ENCODE data around the gene LRFN5. TPM values are rescaled to one million over a fixed set of nuclear protein-coding genes. Genes with fewer than 3 reads are reported as not detected.

Gene LRFN5
- total RNA-seq, 1 experiment from 2014 or later: 1.3 TPM

- no peak overlapping the region for H3K27ac ChIP-seq (ENCODE audit: insufficient read length, low read depth, low read length)
Observed at GRCh38 chr14:41872931-41873685, 266.4 kb downstream of the LRFN5 start.

More at GRCh38 chr14:41872931-41873685, 266.4 kb downstream of the LRFN5 start:
- Histone ChIP-seq H3K9me3 (ENCODE audit: control insufficient read depth, low read depth, low read length) (no peaks in the 10 kb centered on the region), H3K79me2 (ENCODE audit: insufficient read depth, low read length) (no peaks in the 10 kb centered on the region), H2BK5ac (ENCODE audit: insufficient read length, low read length) (no peak overlapping the region), H3K23ac (ENCODE audit: insufficient read length, low read depth, low read length) (no peak overlapping the region), H4K20me1 (ENCODE audit: control insufficient read depth, insufficient read depth, insufficient read length) (no peaks in the 10 kb centered on the region), H3K4me1 (ENCODE audit: insufficient read depth, low read length) (no peaks in the 10 kb centered on the region), H2BK12ac (ENCODE audit: insufficient read length, low read depth, low read length) (no peak overlapping the region), H2BK15ac (ENCODE audit: low read depth, low read length) (no peak overlapping the region), H2BK20ac (ENCODE audit: low read depth, low read length, poor library complexity, severe bottlenecking) (no peak overlapping the region), H3T11ph (ENCODE audit: low read length) (no peak overlapping the region), H3K4ac (ENCODE audit: low read depth, low read length) (no peak overlapping the region), H4K91ac (ENCODE audit: insufficient read length, low read depth, low read length) (no peak overlapping the region), H2AK5ac (ENCODE audit: insufficient read length, low read length) (no peak overlapping the region), H3K27me3 (ENCODE audit: insufficient read depth, low read length) (no peaks in the 10 kb centered on the region), H3K23me2 (ENCODE audit: insufficient read length, low read depth, low read length, poor library complexity, severe bottlenecking) (no peaks in the 10 kb centered on the region), H3K4me2 (ENCODE audit: insufficient read depth, insufficient read length, low read length) (no peak overlapping the region), H3K9ac (ENCODE audit: extremely low read depth, insufficient read length, low read length) (no peak overlapping the region), H3K56ac (ENCODE audit: insufficient read length, low read depth, low read length) (no peak overlapping the region), H4K5ac (ENCODE audit: insufficient read length, low read depth, low read length) (no peak overlapping the region), H2AFZ (ENCODE audit: low read length) (no peak overlapping the region), H2BK120ac (ENCODE audit: low read depth, low read length, poor library complexity, severe bottlenecking) (no peak overlapping the region), H4K8ac (replicated peaks; ENCODE audit: insufficient read length, low read depth, low read length) (no peak overlapping the region), H3K18ac (ENCODE audit: insufficient read length, low read depth, low read length) (no peak overlapping the region), H3K79me1 (ENCODE audit: insufficient read depth, low read depth, low read length, poor library complexity, severe bottlenecking) (no peaks in the 10 kb centered on the region), H3K14ac (ENCODE audit: insufficient read depth, low read length) (no peak overlapping the region)
- H3K9me3 Mint-ChIP-seq: peaks cover 12 to 14% of the 10 kb centered on the region in 2 experiments; a peak in 4 of 5 replicates
- DNase-seq: no peak
- peaks cover 2 to 15% (median 4%) of the 10 kb centered on the region in 3 experiments; a peak in 6 of 7 replicates for H3K36me3 Mint-ChIP-seq (ENCODE audit: insufficient read depth in 1 of 3, low read depth in 3 of 3)
- H3K4me1 Mint-ChIP-seq: peaks cover 0 to 5% of the 10 kb centered on the region in 2 experiments; a peak in 3 of 4 replicates
- WGBS (ENCODE audit: extremely low coverage, insufficient read length, low lambda C conversion rate): no CpG with 5 or more reads among the region's 4 CpGs
- H3K4me3 Mint-ChIP-seq: no peak overlapping the region
- TF ChIP-seq, protein P1, sequence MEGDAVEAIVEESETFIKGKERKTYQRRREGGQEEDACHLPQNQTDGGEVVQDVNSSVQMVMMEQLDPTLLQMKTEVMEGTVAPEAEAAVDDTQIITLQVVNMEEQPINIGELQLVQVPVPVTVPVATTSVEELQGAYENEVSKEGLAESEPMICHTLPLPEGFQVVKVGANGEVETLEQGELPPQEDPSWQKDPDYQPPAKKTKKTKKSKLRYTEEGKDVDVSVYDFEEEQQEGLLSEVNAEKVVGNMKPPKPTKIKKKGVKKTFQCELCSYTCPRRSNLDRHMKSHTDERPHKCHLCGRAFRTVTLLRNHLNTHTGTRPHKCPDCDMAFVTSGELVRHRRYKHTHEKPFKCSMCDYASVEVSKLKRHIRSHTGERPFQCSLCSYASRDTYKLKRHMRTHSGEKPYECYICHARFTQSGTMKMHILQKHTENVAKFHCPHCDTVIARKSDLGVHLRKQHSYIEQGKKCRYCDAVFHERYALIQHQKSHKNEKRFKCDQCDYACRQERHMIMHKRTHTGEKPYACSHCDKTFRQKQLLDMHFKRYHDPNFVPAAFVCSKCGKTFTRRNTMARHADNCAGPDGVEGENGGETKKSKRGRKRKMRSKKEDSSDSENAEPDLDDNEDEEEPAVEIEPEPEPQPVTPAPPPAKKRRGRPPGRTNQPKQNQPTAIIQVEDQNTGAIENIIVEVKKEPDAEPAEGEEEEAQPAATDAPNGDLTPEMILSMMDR (conservative IDR thresholded peaks at IDR 0.05): no peak
- H3K27ac Mint-ChIP-seq: no peak overlapping the region
- H3K27me3 Mint-ChIP-seq (ENCODE audit: low read depth): no peaks in the 10 kb centered on the region
